Activated T-helper 1 cell treated with anti-CD3 and anti-CD28 coated beads, Interleukin-2, amount 50 U/mL, for 16 hours (primary cell): ENCODE data around the gene TDRD6.
"Not testable (repeated sequence)": the region's sequence is repeated elsewhere in the genome, so short reads cannot be mapped to it uniquely, and the experiment has no call there.

Source experiments
- DNase-seq, 2 donors: peaks; one replicate each; pipeline ENCODE4 v3.0.0-alpha.2; 2020; ENCODE audit warnings: low read depth in 1 of 2, low spot score in 1 of 2

TDRD6 gene

GRCh38 chr6:46741482-46741881 lies 53.8 kb downstream of the TDRD6 start:
- DNase-seq, result no peak

DNA sequence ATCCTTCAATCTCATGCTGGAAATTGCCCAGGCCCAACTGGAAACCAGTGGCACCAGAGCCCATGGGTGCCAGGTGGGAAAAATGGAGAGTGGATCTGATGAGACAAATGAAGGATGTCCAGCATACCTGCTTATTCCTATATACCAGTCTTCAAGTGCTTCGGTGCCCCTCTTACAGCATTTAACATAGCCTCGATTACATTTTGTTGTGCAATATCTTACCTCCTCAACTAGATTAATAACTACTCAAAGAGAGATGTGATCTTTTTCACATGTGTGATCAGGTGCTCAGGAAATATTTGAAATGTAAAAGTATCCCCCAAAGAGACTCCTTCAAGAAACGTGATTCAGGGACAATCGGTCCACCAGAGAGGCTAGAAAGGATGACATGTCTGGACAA lies 54.2 kb downstream of the TDRD6 start:
- DNase-seq, result no peak

DNA sequence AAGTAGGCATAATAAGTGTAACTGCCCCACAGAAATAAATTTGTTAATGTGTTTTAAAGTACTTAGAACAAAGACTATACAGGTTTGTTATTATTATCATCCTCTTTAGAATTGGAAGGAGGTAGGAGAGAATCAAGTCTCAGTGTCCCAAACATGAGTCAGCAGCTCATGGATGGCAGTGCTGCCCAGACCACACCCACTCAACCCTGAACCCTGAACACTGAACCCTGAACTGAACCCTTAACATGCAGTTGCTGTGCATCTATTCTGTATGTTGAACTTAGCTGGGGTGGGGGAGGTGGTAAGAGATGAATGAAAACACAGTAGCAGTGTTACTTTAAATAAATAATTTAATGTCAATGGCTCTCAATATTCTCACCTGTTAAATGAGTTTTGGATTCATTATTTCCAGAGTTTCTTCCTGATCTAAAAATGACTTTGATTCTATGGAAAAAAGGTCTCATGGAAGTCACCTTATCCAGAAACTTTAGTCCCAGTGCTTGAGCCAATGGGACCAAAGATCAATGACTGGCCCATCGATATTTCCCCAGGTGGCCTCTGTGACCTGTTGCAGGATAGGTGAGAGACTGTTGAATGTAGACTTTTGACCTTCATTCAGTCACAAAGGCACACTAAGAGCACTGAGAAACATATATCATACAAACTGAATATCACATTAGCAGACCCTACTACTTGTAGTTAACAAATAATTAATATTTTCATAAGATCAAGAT lies 55.9 kb downstream of the TDRD6 start:
- DNase-seq, result no peak

DNA sequence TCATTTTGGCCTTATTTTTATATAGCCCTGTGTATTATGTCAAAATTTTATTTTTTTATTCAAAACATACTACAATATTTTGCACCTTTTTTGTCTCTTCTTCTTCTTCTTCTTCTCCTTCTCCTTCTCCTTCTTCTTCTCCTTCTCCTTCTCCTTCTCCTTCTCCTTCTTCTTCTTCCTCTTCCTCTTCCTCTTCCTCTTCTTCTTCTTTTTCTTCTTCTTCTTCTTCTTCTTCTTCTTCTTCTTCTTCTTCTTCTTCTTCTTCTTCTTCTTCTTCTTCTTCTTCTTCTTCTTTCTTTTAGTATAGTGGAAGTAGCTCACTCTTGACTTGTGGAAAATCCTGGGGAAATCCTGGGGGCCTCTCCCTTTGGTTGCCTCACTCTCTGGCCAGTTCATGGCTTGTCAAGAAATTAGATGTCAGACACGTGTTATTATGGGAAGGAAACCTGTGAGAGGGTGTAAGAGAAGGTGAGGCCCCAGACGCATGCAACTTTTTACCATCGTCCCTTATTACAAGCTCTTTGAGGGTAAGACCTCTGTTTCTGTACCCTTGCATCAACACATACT lies 56.6 kb downstream of the TDRD6 start:
- DNase-seq, result not testable (repeated sequence)

DNA sequence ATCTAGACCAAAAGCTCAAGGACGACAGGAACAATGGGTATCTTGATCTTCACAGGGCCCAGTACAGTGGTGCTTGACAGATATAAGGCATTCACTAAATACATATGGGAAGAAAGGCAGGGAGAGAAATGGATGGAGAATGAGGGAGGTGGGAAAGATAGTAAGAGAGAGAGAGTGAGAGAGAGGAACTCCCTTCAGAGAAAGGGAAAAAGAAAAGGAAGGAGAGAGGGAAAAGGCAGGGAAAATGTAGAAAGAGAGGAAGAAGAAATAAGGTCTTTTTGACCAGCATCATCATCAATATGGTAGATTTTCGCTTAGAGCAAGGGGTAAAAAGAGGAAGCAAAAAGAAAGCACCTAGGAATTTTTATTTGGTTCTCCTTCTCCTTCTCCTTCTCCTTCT lies 58.3 kb downstream of the TDRD6 start:
- DNase-seq, result no peak

DNA sequence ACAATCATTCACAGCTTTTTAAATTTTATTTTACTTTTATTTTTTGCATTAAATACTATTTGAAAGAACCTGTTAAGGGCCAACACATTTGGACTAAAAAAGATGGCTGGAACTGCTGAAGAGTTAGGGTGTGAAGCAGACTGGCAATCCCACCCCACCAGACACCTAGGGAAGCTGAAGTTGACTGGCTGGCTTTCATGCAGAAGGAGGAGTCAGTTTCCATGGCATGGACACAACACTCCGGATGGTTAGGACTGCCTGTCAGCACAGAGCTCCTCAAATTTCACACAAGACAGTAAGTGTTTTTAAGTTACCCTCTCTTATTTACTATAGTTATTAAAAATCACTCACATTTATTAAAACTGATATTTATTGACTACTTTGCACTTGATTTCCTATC lies 59.0 kb downstream of the TDRD6 start, which contains the start of gene ANKRD66:
TSS of gene ANKRD66 (plus strand) at position 238 of the 400 bp plus-strand sequence. CDS start 5,016 bp downstream, outside the sequence.
- no peak for DNase-seq

DNA sequence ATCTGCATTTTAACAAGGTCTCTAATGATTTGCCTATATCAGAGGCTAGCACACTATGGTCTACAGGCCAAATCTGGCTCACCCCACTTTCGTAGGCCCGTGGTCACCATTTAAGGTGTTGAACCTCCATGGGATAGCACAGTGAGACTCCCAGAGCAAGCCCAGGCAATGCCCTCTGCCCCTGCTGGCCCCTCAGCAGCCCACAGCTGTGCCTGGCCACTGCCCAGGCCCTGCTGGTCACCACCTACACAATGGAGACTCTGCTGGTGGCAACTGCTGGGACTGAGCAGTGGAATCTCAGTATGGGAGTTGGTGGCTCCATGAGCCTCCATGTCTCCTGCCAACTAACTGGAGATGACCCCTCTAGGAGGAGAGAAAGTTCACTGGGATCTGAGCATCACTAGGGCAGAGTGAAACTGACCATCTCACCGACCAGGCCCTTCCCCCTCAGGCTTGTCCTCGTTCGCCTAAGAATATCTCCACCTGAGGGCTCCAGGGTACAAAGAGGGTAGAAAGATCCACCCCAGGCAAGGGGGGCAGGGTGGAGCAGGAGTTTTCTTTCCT lies 61.3 kb downstream of the TDRD6 start:
- no peak for DNase-seq

DNA sequence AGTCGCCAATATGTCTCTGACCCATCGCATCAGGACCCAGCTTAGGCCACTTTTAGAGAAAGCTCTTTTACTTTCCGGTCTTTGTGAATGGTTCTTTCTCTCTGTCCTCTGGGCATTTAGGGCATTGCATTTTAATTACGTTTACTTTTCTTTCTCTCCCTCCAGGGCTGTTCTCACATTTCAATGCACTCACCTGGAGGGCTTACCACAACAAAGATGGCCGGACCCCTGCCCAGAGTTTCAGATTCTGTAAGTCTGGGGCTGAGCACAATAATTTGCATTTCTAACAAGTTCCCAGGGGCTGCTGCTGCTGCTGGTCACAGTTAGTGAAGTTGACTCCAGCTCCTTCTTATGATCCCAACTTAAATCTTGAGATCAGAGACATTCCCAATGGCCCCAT lies 62.0 kb downstream of the TDRD6 start:
- no peak for DNase-seq

GRCh38 chr6:46751658-46752057 lies 64.0 kb downstream of the TDRD6 start:
- DNase-seq, result no peak
